ENCODE results near the gene CSNK1D.

The CSNK1D gene

DNA sequence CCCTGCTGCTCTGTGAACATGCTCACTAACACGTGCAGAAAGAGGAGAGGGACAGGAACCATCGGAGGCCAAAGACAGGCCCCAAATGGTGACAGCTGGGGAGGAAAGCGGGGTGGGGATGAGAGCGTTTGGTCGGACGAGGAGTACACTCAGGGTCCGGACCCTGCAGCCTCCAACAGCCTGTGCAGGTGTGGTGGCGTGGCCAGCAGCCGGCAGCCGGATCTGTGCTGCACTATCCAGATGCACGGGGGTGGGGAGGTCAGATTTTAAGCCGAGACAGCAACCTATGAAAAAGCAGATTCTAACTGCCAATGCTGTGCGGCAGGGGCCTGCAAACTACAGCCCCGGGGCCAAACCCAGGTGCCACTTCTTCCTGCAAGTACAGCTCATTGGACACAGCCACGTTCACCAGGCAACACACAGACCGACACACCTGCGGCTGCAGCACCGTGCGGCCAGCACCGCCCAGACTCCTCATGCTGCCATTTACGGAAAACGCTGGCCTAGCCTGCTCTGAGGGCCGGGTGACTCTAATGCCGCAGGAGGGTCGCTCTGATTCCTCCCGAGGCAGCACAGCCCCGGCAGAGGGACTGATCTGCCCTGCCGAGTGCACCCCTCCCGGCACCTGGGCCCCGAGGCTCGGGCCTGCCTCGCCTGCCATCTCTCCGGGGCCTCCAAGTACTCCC is 23.5 kb downstream of the CSNK1D start:
- DNase-seq: no peak

DNA sequence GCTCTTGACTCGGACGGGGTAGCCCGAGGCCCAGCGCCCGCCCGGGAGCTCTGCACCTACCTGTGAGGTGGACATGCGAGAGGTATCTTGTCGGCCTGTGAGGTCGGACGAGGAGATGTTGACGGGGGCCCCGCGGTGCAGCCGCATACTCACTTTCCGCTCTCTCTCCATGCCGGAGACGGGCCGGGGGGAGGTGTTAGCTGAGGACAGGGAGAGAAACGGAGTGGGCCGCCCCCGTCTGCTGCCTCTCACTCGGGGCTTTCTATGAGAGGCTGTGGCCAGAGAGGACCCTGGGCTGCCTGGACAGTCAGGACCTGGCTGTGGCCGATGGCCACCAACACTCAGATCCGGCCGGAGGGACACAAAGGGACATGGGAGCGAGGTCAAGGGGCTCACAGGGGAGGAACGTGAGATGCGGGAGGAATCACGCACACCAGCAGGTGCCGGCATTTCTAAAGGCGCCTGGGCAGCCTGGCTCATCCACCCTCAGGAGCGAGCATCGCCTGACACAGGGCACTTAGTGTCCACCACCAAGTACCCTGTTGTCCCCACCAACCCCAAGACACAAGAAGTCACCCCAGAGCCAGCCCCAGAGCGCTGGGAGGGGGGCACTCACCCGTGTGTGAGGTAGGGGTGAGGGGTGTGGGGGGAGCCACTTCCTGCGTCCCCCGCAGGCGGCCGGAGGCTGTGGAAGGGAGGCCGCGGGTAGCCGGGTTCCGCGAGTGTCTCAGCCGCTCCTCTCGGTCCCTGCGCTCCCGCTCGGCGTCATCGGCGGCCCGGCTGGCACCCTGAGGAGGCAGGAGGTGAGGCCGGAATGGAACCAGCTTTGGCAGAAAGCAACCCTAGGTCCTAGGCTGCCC is 24.5 kb downstream of the CSNK1D start:
- no peak for DNase-seq

DNA sequence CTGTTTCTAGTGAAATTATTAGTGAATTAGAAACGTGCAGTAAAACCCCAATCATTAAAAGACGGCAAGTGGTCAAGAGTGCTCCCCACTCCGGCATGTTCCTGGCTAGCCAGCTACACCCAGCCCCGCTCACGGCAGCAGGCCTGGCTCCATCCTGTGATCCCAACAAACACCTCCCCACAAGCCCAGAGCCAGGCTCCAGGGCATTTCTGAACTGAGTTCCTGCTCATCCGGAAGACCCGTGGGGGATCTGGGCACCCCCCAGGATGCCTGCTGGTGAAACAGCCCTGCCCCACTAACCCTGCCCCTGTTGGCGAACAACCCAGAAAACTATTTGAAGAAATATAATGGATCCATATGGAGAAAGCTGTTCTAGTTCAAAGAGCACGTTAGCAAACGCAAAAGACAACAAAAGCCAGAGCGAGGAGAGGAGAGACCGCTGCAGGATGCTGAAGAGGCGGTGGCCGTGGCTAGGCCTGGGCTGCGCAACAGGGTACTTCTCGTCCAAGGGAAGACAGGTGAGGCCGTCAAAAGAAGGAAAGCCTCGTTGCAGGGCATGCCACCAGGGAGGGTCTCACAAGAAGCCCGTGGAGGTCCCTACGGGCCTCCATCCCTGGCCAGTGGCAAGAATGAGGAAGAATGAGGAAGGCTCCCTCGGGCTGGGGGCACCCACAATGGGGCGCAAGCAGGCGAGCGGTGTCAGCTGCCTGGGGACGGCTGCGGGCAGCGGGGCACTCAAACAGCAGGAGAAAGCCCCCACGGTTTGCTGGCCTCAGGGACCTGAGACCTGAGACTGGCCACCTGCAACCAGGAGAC is 25.4 kb downstream of the CSNK1D start:
- DNase-seq: no peak

DNA sequence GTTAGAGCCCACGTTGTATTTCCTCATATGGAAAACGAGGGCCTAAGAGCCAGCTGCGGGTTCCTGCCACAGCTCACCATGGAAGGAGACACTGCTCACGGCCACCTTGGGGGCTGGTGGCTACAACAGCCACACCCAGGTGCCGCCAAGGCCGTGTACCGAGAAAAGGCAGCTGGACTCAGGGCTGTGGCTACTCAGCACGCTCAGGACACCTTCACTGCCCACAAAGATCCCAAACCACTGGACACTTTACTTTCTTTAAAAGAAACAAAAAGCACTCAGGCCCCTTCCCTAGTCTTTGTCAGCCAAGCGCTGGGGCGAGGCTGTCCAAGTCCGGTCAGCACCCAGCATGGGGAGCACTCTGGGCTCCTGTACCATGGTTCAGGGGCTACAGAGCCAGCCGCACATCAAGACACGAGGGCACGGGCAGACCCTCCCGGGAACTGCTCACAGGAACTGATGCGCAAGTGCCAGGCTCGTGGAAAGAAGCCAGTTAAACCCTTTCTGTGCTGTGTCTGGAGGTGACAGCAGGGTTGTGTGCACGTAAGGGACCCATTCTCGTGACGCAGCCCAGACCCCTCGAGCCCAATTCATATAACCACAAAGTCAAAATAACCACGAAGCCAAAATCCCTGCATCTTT is 26.2 kb downstream of the CSNK1D start:
- DNase-seq: no peak

DNA sequence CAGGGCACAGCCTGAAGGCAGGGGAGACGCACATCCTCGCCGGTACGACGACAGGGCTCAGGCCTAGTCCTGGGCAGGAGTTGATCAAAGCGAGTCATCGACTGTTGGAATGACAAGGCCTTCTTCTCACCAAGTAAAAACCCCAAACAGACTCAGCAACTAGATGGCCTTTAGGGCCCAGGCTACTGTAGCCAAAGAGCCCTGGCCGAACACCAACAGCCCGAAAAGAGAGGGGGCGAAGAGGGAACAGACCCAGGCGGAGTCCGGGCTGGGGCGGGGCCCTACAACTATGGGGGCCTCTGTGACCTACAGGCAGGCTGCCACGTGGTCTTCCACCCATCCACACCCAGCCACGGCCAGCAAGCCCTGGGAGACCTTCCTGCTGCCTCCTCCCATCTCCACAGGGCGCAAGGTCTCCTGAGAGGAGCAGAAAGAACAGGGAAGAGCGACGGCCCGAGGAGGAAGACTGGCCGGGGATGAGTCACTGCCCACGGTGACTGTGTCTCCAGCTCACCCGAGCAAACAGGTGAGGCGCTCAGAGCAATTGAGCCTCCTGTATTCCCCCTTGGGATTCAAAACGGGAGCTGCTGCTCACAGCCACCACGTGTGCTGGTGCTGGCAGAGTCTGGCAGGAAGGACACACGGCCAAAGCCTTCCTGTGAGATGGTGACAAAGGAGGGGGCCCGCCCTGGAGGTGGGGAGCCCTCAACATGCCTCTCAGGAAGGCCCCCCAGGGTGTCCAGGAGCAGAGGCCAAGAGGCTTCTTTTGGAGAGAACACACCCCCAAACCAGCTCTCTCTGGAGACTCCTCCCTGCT is 26.9 kb downstream of the CSNK1D start:
- DNase-seq: peak; percentile 58

DNA sequence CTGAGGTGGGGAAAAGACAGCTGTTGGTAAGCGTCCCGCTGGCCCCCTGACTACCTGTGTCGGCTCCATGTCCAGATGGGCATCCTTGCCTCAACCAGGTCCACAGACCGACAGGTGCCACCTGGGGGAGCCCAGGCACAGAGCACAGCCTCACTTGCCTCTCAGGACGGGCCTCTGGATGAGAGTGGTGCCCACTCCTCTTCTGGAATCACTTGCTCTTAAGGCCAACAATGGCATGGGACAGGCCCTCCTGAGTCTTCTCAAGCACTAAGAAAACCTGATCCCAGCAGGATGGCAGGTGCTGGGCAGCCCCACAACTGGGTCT is 27.5 kb downstream of the CSNK1D start:
- no peak for DNase-seq

DNA sequence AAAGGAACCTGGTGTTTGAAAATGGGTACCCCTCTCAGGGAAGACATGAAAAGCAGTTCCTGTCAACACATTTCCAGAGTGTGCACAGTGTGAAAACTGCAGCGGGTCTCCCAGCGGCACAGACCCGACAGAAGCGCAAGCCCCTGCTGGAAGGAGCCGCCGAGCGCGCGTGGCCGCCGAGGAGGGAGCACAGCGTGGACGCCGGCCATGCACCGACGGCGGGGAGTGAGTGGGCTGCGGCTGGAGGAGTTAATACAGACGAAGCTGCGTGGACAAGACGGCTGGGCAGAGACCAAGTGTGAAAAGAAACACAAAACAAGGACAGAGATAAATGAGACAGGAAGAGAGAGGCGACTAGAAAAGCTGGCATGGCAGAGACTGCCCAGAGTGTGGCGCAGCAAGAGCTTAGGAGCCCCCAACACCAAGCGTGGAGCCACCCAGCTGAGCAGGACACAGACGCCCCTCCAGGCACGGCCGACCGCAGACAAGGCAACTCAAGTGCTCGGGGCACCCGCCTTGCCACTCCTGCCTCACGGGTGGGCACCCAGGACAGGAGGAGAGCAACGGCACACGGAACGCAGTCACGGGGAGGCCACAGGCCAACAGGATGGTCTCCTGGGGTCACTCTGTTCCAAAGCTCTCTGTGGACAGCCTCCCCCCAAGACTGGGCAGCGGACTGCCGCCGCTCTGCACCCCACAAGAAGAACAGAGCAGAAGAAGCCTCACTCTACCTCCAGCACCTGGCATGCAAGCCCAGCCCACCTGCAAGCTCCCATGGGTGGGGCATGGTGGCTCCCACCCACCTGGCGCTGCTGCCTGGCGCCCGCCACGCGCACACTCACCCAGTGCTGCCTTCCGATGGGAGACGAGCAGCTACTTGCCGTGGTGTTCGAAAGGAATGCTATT is 28.1 kb downstream of the CSNK1D start:
- DNase-seq: no peak

DNA sequence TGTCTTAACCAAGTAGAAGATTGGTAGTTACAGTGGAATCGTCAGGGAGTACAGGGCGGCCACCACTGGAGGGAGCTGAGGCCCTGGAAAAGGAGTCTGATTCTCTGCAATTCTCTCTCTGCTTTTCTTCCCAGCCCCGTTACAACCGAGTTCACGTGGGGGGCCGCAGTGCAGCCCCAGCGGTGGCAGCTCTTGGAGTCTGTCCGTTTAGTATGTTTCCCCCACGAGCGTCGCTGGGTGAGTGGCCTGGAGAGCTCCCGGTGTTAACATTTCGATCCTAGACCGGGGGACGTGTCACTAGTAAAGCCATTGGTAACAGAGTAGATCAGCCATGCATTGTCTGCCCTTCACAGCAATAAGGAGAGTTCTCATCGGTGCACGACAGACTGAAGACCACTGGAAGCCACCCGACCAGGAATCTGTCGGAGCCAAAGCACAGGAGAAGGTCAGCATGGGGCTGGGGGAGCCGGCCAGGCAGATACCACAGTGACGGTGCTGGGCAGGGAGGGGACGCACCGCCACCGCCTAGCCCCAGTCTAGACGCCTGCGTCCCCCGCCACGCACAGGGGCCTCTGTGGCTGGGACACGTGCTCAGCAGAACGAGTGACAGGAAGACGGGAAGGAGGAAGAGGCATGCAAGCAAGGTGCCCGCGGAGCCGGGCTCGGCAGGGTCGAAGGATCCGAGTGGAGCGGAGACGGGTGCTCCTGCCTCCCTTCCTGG is 28.9 kb downstream of the CSNK1D start:
- DNase-seq: no peak

DNA sequence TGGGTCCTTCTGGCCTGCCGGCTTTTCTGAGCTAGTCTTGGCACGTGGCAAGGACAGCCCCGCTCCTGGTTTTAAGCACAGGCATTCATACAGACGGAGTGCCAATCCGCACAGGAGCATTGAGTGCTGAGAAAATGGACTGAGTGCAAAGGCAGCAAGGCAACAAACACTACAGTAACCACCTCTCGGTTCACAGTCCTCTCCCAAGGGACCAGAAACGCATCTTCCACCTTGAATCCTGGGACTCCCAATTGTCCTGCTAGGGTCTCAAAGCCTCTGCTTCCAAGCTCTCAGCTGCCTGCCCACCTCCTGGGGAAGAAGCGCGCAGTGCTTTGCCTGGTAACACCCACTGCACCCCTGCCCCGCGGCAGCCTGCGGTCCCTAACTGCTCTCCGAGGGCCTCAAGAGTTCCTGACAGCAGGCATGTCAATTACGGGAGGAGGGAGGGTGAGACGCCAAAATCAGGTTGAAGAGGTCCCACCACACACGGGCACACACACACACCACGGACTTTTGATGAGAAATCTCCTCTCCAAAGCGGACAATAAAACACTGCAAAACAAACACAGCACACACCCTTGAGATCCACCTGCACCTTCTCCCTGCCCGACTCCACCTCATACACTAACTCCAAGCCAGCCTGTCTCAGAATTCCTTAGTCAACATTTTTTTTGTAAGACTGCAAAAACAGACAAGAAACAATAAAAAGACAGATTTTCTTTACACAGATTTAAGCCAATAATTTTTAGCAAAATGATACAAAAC is 29.7 kb downstream of the CSNK1D start:
- no peak for DNase-seq

DNA sequence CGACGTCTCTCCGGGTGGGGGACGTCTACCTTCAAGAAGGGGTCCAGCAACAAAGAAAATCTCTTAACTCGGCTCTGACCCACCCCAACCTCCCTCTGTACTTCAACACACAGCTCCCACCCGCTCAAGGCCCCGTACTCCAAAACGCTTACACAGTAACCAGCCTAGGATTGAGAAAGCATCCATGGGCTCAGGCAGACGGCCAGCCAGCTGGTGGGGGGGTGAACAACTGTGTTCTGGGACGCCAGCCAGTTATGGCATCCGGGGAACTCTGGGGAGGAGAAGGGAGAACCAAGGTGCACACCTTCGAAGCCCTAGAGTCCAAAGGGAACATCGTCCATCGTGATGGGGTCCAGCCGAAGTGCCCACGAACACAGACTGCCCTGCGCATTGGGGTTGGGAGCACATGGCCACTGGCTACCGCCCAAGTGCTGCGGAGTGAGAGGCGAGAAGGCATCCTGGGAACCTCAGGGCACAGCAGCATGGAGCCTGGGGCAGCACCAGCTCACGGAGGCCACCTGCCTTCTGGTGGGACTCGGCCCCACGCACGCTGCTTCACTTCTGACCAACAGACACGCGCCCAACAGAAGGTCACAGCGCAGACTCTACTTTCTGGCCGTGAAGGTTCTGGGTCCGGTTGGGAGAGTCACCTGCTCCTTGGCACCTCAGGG is 30.4 kb downstream of the CSNK1D start:
- DNase-seq: no peak

DNA sequence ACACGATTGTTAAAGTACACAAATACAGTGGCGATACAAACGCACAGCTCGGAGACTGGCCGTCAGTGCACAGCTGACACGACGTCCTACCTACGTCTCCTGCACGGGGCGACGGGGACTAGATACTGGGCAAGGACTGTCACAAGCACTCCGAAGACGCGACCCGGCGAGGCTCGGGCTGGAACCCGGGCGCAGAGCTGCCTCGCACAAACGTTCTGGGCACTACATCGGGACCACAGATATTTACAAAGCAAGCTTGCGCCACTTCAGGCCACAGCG is 30.9 kb downstream of the CSNK1D start:
- DNase-seq: no peak

DNA sequence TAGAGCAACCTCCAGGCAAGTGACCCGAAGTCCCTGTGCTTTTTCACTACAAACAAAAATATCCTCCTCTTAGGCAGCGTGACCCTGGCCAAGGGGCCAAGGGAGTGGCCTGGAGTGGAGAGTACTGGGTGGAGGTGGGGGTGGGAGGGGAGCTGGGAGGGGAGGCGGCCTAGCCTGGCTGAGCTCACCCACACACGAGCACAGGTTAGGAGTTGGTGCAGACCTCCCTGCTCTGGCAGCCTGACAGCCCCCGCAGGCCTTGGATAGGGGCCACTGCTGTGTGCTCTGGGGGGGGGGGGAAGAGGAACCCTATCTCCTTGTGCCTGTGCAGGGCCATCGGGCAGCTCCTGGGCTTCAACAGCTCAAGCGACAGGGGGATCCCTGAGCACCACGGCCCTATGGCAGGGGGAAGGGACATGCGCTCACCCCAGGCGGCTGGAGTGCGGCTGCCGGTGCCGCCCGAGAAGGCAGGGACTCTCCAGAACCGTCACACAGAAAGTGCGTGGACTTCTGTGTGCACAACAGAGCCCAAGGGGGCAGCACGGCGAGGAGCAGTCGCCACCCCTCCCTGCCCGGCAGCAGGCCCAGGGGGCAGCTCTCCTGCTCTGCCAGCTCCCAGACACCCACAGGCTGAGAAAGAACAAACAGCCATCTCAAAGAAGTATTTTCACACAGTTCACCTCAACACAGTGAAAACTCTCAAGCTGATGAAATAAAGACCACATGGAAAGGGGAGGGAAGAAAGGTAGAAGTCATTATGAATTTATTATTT is 31.4 kb downstream of the CSNK1D start:
- no peak for DNase-seq

DNA sequence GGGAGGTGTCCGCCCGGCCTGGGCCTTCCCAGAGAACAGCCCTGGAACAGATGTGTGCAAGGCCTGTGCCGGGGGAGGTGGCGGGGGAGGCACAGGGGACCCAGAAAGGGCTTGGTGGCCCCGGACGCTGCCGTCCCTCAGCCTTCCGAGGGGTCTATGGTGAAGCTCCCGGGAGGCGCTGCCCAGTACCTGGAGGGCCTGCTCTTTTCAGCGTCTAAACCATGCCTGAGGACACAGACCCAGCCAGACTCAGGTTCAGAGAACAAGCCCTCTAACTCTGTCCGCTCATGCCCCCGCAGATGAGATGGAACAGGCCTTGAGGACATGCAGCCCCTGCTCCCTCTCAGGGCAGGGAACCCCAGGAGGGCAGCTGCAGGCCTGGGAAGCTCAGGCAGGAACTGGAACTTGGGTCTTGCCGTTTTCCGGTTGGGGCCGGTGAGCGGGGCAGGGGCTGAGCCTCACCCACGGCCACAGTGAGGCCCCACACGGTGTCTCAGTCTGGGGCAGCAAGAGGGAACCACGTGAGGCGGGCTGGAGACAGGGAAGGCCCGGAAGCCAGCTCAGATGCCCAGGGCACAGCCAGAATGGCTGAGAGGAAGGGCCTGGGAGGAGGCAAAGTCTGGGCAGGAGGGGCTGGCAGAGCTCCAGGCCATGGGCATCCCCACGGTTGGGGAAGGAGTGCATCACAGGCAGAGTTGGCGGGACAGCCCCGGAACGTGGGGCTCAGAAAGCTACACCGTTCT is 32.1 kb downstream of the CSNK1D start:
- no peak for DNase-seq

DNA sequence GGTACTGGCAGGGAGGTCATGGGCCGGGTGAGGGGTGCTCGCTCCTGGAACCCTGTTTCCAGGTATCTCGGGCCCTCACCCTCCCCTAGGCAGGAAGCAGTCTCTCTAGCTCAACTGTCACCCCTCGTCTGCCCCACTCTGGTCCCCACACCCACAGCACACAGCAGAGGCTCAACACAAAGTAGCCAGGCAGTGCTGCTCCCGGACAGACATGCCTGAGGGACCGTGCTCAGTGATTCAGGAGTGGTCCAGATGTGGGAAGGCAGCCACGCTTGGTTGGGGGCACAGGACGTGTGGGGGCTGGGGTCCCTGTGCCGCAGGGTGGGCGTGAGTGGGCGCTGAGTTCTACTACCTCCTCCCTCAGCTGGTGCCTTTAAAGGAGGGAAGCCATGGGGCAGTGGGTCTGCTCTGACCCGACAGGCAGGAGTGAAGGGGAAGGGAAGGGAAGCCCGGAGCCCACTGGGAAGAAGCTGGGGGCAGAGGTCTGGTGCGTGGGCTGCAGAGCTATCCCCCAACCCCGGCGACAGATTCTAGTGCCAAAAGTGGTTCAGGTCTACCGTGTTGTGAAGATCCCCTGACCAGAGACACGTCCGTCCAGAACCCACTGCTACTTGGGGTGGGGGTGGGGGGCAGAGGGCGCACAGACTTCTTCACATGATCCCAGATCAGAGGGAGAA is 32.9 kb downstream of the CSNK1D start:
- DNase-seq: no peak

DNA sequence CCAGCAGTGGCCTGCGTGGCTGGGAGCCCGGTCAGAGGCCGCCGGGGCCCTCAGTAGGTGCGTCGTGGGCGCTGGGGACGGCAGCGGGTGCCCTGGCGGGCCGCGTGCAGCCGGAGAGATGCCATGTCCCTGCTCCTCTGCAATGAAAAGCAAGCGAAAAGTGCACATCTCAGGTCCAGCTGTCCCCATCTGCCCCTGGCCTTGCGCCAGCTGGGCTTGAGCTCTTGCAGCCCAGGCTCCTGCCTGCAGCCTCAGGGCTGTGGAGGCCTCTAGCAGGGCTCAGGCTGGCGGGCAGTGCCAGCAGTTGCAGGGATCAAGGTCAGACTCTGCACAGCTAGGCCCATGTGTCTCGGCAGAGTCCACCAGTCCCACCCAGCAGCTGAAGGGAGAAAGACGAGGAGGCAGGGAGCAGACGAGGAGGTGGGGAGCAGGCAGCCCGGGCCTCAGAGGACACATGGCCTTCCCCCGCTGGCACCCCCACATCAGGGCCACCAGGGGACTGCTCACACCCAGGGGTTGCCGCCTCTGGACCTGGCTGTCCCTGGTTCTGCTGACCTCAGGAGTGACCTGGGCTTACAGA is 33.5 kb downstream of the CSNK1D start:
- DNase-seq: no peak

DNA sequence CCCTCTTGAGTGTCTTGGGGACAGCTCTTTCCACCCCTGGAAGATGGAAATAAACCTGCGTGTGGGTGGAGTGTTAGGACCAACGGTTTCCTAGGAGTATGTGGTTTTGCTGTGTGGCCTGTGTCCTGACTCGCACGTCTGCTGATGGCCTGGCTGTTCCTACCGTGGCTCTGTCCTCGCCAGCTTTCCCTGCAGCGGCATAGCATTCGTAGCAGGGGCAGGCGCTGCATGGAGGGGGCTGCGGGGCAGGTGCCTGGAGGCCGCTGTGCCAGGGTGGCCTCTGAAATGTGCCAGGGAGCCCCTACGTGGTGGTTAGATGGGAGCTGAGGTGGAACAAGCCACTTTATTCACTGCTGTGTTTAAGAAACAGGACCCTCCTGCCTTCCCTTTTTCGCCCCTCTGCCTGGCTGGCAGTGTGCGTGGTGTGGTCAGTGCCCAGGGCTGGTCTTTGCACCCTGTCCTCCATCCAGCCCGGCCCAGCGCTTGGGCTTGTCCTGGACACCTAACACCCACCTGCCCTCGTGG is 34.0 kb downstream of the CSNK1D start:
- DNase-seq: no peak

All from NCI-H1436 (cell line).